HG02759 (cell line): ENCODE measurements around the gene MSANTD7.

ENCODE experiments used
- ATAC-seq: cut with Tn5 transposase; IDR thresholded peaks from one replicate; pipeline ENCODE4 v1.9.1; 2021; ENCODE audit warnings: mild to moderate bottlenecking, moderate library complexity; ENCODE audit not compliant: unreplicated experiment

MSANTD7 gene

GRCh38 chr10:14879928-14880193 lies 41.8 kb downstream of the MSANTD7 start:
- no peak for ATAC-seq

GRCh38 chr10:14880229-14880628 lies 42.1 kb downstream of the MSANTD7 start:
- no peak for ATAC-seq

GRCh38 chr10:14884082-14884481 lies 46.0 kb downstream of the MSANTD7 start:
- ATAC-seq = no peak
